ENCODE results near the gene GART.

The GART gene

GRCh38 chr21:33458861-33459260, 83.1 kb downstream of the GART start:
- DNase-seq, result no peak

GRCh38 chr21:33455686-33456446, 86.1 kb downstream of the GART start:
- no peak for DNase-seq

Data from NCI-H1092 (cell line).